H1 (cell line): Measurements from ENCODE around the gene TNS3. TPM values are rescaled to one million over a fixed set of nuclear protein-coding genes. Genes with fewer than 3 reads are reported as not detected.

Experiments used
- CTCF ChIA-PET: fragments of 300-600 bp; sonication (Branson Sonifier 250); formaldehyde crosslinking; loops from one replicate; lab custom pipeline; 2021; ENCODE audit not compliant: partially characterized antibody; lab: Charles Lee
- POLR2A ChIA-PET: fragments of 300-600 bp; sonication (Branson Sonifier 250); formaldehyde crosslinking; loops from one replicate; lab custom pipeline; 2021; ENCODE audit warnings: inconsistent platforms; ENCODE audit not compliant: partially characterized antibody; lab: Charles Lee
- DNase-seq, 2 experiments: peaks; one replicate each; pipeline versions ENCODE4 v3.0.0 to v3.0.0-alpha.2; 2010 to 2022; ENCODE audit warnings: low spot score in 2 of 2, low read depth in 1 of 2, mixed read lengths in 1 of 2
- FAIRE-seq: peaks from 2 replicates; lab custom pipeline; 2011; peaks lifted over from hg19 to GRCh38; lab: Jason Lieb, UNC
- H2AFZ ChIP-seq: 2 replicates; pipeline ENCODE4 v1.8.1; 2012; ENCODE audit warnings: low read length, inconsistent platforms
- H2AK5ac ChIP-seq: 2 replicates; pipeline ENCODE4 v1.6.1; 2013; ENCODE audit warnings: low read depth, low read length
- H2BK120ac ChIP-seq: replicated peaks from 2 replicates; pipeline ENCODE3; 2013; ENCODE audit warnings: low read depth, low read length, inconsistent platforms
- H2BK12ac ChIP-seq: 2 replicates; pipeline ENCODE4 v1.6.1; 2013; ENCODE audit warnings: low read depth, low read length
- H2BK15ac ChIP-seq: 2 replicates; pipeline ENCODE4 v1.6.1; 2013; ENCODE audit warnings: low read length
- H2BK20ac ChIP-seq: 2 replicates; pipeline ENCODE4 v1.6.1; 2013; ENCODE audit warnings: low read length
- H2BK5ac ChIP-seq: 2 replicates; pipeline ENCODE4 v1.6.1; 2013; ENCODE audit warnings: low read depth, low read length
- H3K14ac ChIP-seq: 2 replicates; pipeline ENCODE4 v1.6.1; 2013; ENCODE audit warnings: inconsistent platforms; ENCODE audit not compliant: insufficient read length
- H3K18ac ChIP-seq: 2 replicates; pipeline ENCODE4 v1.6.1; 2013; ENCODE audit warnings: low read length; ENCODE audit errors: extremely low read depth
- H3K23ac ChIP-seq: 2 replicates; pipeline ENCODE4 v1.6.1; 2013; ENCODE audit warnings: inconsistent platforms; ENCODE audit not compliant: insufficient read length
- H3K23me2 ChIP-seq: 2 replicates; pipeline ENCODE4 v1.6.1; 2013; ENCODE audit warnings: low read depth, low read length
- H3K27ac ChIP-seq: 2 replicates; pipeline ENCODE4 v1.6.1; 2011; ENCODE audit warnings: low read depth, low read length, inconsistent platforms
- H3K27me3 ChIP-seq, 4 experiments: replicated peaks in 1 of 4; 1 replicate in 1 of 4; 2 replicates in 3 of 4; pipeline versions ENCODE4 v1.6.1 to v1.8.1; 2011 to 2013; ENCODE audit warnings: low read length in 3 of 4, mild to moderate bottlenecking in 3 of 4, inconsistent platforms in 2 of 4, mixed read lengths in 2 of 4, moderate library complexity in 1 of 4; ENCODE audit not compliant: control insufficient read depth in 3 of 4, insufficient read depth in 3 of 4; ENCODE audit errors: extremely low read depth in 1 of 4
- H3K36me3 ChIP-seq, 4 experiments: 2 replicates each; pipeline versions ENCODE4 v1.6.1 to v1.8.1; 2011 to 2013; ENCODE audit warnings: mild to moderate bottlenecking in 4 of 4, low read length in 3 of 4, moderate library complexity in 2 of 4, control low read depth in 1 of 4, inconsistent platforms in 1 of 4; ENCODE audit not compliant: insufficient read depth in 4 of 4, control insufficient read depth in 2 of 4
- H3K4ac ChIP-seq: replicated peaks from 2 replicates; pipeline ENCODE3; 2013; ENCODE audit warnings: low read length, low read depth, mixed read lengths, inconsistent platforms; ENCODE audit not compliant: insufficient read length
- H3K4me1 ChIP-seq, 4 experiments: replicated peaks in 1 of 4; 1 replicate in 1 of 4; 2 replicates in 3 of 4; pipeline versions ENCODE4 v1.6.1 to v1.8.1; 2011 to 2013; ENCODE audit warnings: low read length in 3 of 4, inconsistent platforms in 2 of 4, mixed read lengths in 1 of 4; ENCODE audit not compliant: insufficient read depth in 4 of 4, control insufficient read depth in 3 of 4
- H3K4me2 ChIP-seq, 2 experiments: 2 replicates each; pipeline versions ENCODE4 v1.6.1 to v1.8.1; 2011 to 2013; ENCODE audit warnings: low read depth in 2 of 2, low read length in 2 of 2, control low read depth in 1 of 2, inconsistent platforms in 1 of 2, mild to moderate bottlenecking in 1 of 2; ENCODE audit not compliant: insufficient read depth in 1 of 2
- H3K4me3 ChIP-seq, 4 experiments: fragments of 200-600, 300-600 bp in 1 of 4; sonication (generic), shearing (Covaris generic), sonication (Bioruptor Twin) in 1 of 4; 2 replicates each; pipeline versions ENCODE4 v1.5.1 to v1.8.1; 2011 to 2016; ENCODE audit warnings: low read length in 4 of 4, low read depth in 3 of 4, control low read depth in 2 of 4, inconsistent platforms in 2 of 4, mild to moderate bottlenecking in 2 of 4, mixed read lengths in 1 of 4, moderate library complexity in 1 of 4; ENCODE audit not compliant: insufficient read depth in 2 of 4; ENCODE audit errors: extremely low read depth in 1 of 4
- H3K56ac ChIP-seq: replicated peaks from 2 replicates; pipeline ENCODE3; 2013; ENCODE audit warnings: low read depth, mild to moderate bottlenecking, mixed read lengths, low read length, inconsistent platforms; ENCODE audit not compliant: insufficient read length
- H3K79me1 ChIP-seq: 2 replicates; pipeline ENCODE4 v1.6.1; 2013; ENCODE audit warnings: low read depth, low read length, control low read depth
- H3K79me2 ChIP-seq, 2 experiments: 2 replicates each; pipeline versions ENCODE4 v1.6.1 to v1.8.1; 2012 to 2013; ENCODE audit warnings: low read length in 2 of 2, mild to moderate bottlenecking in 2 of 2, inconsistent platforms in 1 of 2; ENCODE audit not compliant: insufficient read depth in 2 of 2, control insufficient read depth in 1 of 2
- H3K9ac ChIP-seq, 4 experiments: replicated peaks in 1 of 4; 1 replicate in 1 of 4; 2 replicates in 3 of 4; pipeline versions ENCODE4 v1.6.1 to v1.8.1; 2011 to 2013; ENCODE audit warnings: low read depth in 3 of 4, low read length in 3 of 4, control low read depth in 2 of 4, mild to moderate bottlenecking in 2 of 4, moderate library complexity in 2 of 4, inconsistent platforms in 1 of 4; ENCODE audit errors: extremely low read depth in 1 of 4
- H3K9me3 ChIP-seq, 2 experiments: 2 replicates each; pipeline versions ENCODE4 v1.6.1 to v1.8.1; 2012 to 2013; ENCODE audit warnings: mild to moderate bottlenecking in 2 of 2, moderate library complexity in 2 of 2, control low read depth in 1 of 2, inconsistent platforms in 1 of 2, low read depth in 1 of 2, low read length in 1 of 2, mixed read lengths in 1 of 2; ENCODE audit not compliant: insufficient read depth in 2 of 2
- H4K20me1 ChIP-seq, 2 experiments: replicated peaks in 1 of 2; 2 replicates each; pipeline versions ENCODE3 to v1.8.1; 2011 to 2013; ENCODE audit warnings: inconsistent platforms in 2 of 2, low read length in 2 of 2, mild to moderate bottlenecking in 1 of 2; ENCODE audit not compliant: insufficient read depth in 2 of 2, control insufficient read depth in 1 of 2
- H4K5ac ChIP-seq: 2 replicates; pipeline ENCODE4 v1.6.1; 2013; ENCODE audit warnings: low read length, low read depth, mixed read lengths, inconsistent platforms; ENCODE audit not compliant: insufficient read length
- H4K8ac ChIP-seq: 2 replicates; pipeline ENCODE4 v1.8.0; 2013; ENCODE audit warnings: mild to moderate bottlenecking, moderate library complexity, low read length, inconsistent platforms; ENCODE audit not compliant: insufficient read depth; ENCODE audit errors: extremely low read depth
- H4K91ac ChIP-seq: replicated peaks from 2 replicates; pipeline ENCODE3; 2013; ENCODE audit warnings: low read length, mixed read lengths, inconsistent platforms; ENCODE audit not compliant: insufficient read length
- EGR1 ChIP-seq: IDR thresholded peaks from 2 replicates; pipeline ENCODE4 v1.6.1; 2011; ENCODE audit warnings: low read depth, low read length, borderline replicate concordance
- HDAC6 ChIP-seq: IDR thresholded peaks from one replicate; pipeline ENCODE4 v1.7.1; 2012; ENCODE audit warnings: low read depth, mild to moderate bottlenecking, inconsistent platforms, low read length, moderate library complexity
- POU5F1 ChIP-seq: IDR thresholded peaks from 2 replicates; pipeline ENCODE4 v1.6.1; 2011; ENCODE audit warnings: low read depth, mild to moderate bottlenecking, low read length, moderate library complexity
- SUZ12 ChIP-seq: fragments of 200-600 bp; sonication (generic); IDR thresholded peaks from 2 replicates; pipeline ENCODE4 v1.6.1; 2012; ENCODE audit warnings: mild to moderate bottlenecking, inconsistent platforms, low read length, moderate library complexity, mixed read lengths
- WGBS, 2 experiments: shearing (Covaris generic) in 1 of 2; methylation state at CpG; one replicate each; pipeline versions ENCODE4 v1.1.6 to v1.1.7; 2013 to 2015; ENCODE audit warnings: low lambda C conversion rate in 2 of 2, mixed read lengths in 2 of 2, inconsistent platforms in 1 of 2, low coverage in 1 of 2, missing lambda C conversion rate in 1 of 2; ENCODE audit not compliant: insufficient replicate concordance in 2 of 2, insufficient coverage in 1 of 2, insufficient read length in 1 of 2; ENCODE audit errors: extremely low coverage in 1 of 2, missing lambda C conversion rate in 1 of 2; 5-methylcytosine and 5-hydroxymethylcytosine counted together
- polyA plus RNA-seq, 7 experiments: library from polyadenylated mRNA; depleted of rRNA in 3 of 7; stranded (reverse) in 5 of 7; unstranded in 2 of 7; fragments of >200 nt in 5 of 7; fragments of 200-250 nt in 2 of 7; gene quantifications; 1 replicate in 5 of 7; 2 replicates in 1 of 7; 4 replicates in 1 of 7; pipeline versions ENCODE4 v1.2.1 to v1.2.3, GENCODE V29; 2011 to 2013; ENCODE audit warnings: missing spikeins in 2 of 7, mixed read lengths in 2 of 7
- total RNA-seq: library from RNA; stranded (reverse); fragmentation: NEBNext Ultra II Directional; extraction: Animal tissue kit (Norgen Biotek cat#: 25700); gene quantifications from 2 replicates; pipeline ENCODE4 v1.2.1, GENCODE V29; 2021

Gene TNS3
- total and polyA plus RNA-seq, 2 of the 8 experiments (the other 6 are each of a cell fraction or from before 2014, with no cell fraction given): 11.9 to 24.2 TPM

GRCh38 chr7:47349401-47349800 lies 232.5 kb downstream of the TNS3 start:
- Histone ChIP-seq H4K91ac (no peak overlapping the region), H2BK15ac (no peak overlapping the region), H3K27me3 (no peaks in the 10 kb centered on the region), H3K23me2 (no peaks in the 10 kb centered on the region; the same call in 1 of the 2 replicates), H3K4me2 (no peak overlapping the region), H2BK12ac (no peak overlapping the region), H3K14ac (no peak overlapping the region), H4K20me1 (peaks cover 2 to 10% of the 10 kb centered on the region in 2 experiments), H2BK5ac (no peak overlapping the region), H3K36me3 (peaks cover 0 to 5% (median 0%) of the 10 kb centered on the region in 4 experiments; a peak in 1 of 8 replicates), H3K27ac (no peak overlapping the region), H2AFZ (no peak overlapping the region), H3K18ac (no peak overlapping the region), H3K56ac (no peak overlapping the region), H4K5ac (no peak overlapping the region), H3K23ac (no peak overlapping the region), H2BK20ac (no peak overlapping the region), H3K4me3 (no peak overlapping the region), H3K4me1 (no peaks in the 10 kb centered on the region; a peak in 2 of 7 replicates), H4K8ac (no peak overlapping the region), H3K9me3 (no peaks in the 10 kb centered on the region), H3K79me2 (no peaks in the 10 kb centered on the region), H2BK120ac (no peak overlapping the region), H3K79me1 (no peaks in the 10 kb centered on the region), H2AK5ac (no peak overlapping the region), H3K4ac (no peak overlapping the region), H3K9ac (no peak overlapping the region; a peak in 1 of 7 replicates)
- POLR2A ChIA-PET: no interaction called here
- DNase-seq: no peak
- 91% methylated on average over 7 of the region's 7 CpGs; no CpG with 5 or more reads in 1 of the 2 experiments for WGBS, 2 experiments
- FAIRE-seq: no peak
- CTCF ChIA-PET: interaction anchor here (1.3 to 1.5 kb wide), 3 partner anchors 51 to 86 kb away, joined by 3 to 5 read pairs (median 4); no protein-coding TSS in a partner anchor
- TF ChIP-seq POU5F1 (no peak), EGR1 (no peak), HDAC6 (no peak), SUZ12 (no peak)
